ENCODE data around the gene PSMB2.
"Not testable (repeated sequence)": the region's sequence is repeated elsewhere in the genome, so short reads cannot be mapped to it uniquely, and the experiment has no call there.

PSMB2 gene

DNA sequence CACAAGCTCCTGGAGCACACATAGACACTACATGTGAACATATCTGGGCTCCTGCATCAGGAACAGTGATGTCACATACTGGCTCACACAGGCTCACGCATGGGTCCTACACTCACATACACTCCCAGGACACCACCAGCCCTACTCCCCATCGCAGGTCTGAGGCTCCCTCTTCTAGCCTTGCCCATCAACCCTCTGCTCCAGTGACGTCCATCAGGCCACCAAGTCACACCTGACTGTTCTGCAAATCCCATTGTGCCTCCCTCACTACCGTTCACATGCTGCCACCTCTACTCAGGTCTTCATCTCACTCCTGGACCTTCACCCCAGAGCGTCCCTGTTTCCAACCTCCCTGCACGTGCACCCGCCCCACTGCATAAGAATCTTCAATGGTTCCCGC, 50.1 kb downstream of the PSMB2 start:
- no peak for DNase-seq

DNA sequence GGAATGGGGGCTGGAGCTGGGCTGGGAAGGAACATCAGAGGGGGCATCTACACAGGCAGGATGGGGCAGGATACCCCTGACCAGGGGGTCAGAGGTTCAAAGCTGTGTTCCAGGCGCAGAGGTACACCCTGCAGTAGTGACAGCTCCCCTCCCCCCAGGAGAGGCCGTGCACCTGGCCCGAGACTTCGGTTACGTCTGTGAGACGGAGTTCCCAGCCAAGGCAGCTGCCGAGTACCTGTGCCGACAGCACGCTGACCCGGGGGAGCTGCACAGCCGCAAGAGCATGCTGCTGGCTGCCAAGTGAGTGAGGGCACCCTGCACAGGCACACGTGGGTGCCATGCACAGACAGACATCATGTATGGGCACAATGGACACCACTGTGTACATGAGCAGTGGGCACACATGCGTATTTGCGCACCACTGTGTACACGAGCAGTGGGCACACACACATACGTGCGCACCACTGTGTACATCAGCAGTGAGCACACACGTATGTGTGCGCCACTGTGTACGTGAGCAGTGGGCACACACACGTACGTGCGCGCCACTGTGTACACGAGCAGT, 50.8 kb downstream of the PSMB2 start:
- no peak for DNase-seq

DNA sequence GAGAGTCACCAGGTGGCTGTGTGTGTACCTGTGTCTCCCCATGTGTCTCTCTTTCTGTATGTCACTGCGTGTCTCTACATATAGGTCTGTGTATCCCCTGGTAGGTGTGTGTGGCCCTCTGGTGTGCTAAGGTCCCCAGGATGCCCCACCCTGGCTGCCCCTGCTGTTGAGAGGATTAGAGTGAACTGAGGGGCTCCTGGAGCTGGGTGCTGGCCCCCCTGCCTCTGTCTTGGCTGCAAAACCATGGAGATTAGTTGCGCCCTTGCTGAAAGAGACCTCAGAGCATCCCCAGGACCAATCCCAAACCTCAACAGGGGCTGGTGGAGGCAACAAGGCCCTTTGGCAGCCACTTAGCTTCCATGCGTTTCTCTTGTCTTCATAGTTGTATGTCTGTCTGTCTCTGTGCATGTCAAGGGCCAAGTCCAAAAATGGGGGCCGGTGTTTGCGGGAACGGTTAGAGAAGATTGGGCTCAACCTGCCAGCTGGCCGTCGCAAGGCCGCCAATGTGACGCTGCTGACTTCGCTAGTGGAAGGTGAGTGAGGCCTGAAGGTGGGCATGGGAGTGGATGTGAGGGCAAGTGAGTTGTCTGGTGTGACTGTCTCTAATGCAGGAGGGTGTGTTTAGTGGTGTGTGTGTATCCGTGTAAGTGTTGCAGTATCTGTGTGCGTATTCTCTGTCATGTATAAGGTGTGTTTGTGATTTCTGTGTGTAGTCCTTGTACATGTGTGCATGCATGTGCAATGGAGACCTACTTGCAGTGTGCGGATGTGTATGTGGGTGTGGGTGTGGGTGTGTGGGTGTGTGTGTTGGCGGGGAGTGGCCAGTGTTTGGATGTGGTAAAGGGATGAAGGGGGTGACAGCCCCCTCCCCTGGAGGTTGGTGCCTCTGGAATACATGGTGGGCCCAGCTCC, 51.6 kb downstream of the PSMB2 start:
- DNase-seq: no peak

DNA sequence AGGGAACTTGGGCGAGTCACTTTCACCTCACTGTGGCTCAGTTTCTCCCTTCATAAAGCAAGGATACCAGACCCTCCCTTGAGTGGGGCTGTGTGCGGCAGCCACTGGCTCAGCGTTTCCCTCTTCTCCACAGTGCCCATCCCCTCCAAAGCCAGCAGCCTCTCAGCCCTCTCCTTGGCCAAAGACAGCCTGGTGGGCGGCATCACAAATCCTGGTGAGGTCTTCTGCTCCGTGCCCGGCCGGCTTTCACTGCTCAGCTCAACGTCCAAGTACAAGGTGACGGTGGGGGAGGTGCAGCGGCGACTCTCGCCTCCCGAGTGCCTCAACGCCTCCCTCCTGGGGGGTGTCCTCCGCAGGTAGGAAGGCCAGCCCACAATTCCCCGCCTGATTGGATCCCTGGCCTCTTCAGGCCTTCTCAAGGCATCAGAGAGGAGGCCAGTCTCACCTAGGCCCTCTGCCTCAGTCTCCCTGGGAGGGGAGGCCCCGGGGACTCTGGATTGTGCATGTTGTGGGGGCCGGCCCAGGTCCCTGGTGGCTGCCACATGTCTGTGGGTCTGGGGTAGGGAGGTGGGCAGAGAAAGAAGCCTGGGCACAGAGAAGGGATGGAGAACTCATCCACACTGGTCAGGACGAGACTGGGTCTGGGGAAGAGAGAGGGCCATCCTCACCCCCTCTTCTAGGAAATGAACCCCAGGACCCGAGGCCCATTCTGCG, 53.0 kb downstream of the PSMB2 start:
- no peak for DNase-seq

- DNase-seq: no peak
Observed at GRCh38 chr1:35587736-35588135, 53.6 kb downstream of the PSMB2 start.

DNA sequence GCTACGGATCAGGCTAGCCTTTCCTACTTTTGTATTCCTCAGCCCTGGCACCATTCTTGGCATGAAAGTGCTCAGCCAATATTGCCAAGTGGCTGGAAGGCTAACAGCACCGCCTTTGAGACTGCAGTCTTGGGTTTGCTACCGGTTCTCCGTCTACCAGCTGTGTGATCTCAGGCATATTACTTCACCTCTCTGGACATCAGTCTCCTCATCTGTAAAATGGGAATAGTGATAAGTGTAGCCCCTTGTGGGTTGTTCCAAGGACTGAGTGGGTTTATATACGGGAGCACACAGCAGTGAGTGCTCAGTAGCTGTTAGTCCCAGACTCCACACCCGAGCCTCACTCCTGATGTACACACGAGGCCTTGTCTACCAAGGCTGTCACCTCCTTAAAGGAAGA, 54.5 kb downstream of the PSMB2 start:
- DNase-seq: no peak

DNA sequence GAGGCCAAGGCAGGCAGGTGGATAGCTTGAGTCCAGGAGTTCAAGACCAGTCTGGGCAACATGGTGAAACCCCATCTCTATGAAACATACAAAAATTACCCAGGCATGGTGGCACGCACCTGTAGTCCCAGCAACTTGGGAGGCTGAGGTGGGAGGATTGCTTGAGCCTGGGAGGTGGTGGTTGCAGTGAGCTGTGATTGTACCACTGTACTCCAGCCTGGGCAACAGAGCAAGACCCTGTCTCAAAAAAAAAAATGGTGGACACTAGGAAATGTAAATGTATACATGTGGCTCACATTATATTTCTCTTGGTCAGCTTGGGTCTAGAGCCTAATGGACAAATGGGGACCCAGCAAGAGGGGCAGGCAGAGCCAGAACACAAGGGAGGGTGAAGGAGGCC, 55.5 kb downstream of the PSMB2 start:
- DNase-seq: not testable (repeated sequence)

DNA sequence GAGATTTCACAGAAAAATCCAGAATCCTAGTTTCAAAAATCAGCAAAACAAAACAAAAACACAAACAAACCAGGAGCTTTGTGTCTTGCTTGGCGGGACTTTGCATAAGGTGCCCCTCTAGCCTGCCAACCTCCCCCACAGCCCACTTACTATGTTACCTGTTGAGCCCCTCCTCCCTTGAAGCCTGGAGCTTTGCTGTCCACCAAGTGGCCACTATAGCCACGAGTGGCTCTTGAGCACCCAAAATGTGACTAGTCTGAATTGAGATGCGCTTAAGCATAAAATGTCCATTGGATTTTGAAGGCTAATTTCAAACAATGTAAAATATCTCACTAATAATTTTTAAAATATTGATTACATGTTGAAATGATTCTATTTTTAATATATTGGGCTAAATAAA, 56.0 kb downstream of the PSMB2 start:
- DNase-seq: no peak

- not testable (repeated sequence) for DNase-seq
Observed at GRCh38 chr1:35581621-35582020, 59.7 kb downstream of the PSMB2 start.

DNA sequence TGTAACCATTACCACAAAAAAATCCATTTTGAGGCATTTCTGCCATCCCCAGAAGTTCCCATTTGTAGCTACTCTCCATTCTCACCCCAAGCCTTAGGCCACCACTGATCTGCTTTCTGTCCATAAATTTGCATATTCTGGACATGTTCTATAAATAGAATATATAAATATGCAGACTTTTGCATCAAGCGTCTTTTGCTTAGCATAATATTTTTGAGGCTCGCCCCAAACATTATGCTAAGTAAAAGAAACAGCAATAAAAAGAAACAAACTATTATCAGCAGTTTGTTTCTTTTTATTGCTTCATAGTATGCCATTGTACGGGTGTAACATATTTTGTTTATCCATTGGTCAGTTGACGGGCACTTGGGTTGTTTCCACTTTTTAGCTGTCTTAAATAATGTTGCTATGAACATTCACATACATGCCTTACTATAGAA, 60.4 kb downstream of the PSMB2 start:
- no peak for DNase-seq

DNA sequence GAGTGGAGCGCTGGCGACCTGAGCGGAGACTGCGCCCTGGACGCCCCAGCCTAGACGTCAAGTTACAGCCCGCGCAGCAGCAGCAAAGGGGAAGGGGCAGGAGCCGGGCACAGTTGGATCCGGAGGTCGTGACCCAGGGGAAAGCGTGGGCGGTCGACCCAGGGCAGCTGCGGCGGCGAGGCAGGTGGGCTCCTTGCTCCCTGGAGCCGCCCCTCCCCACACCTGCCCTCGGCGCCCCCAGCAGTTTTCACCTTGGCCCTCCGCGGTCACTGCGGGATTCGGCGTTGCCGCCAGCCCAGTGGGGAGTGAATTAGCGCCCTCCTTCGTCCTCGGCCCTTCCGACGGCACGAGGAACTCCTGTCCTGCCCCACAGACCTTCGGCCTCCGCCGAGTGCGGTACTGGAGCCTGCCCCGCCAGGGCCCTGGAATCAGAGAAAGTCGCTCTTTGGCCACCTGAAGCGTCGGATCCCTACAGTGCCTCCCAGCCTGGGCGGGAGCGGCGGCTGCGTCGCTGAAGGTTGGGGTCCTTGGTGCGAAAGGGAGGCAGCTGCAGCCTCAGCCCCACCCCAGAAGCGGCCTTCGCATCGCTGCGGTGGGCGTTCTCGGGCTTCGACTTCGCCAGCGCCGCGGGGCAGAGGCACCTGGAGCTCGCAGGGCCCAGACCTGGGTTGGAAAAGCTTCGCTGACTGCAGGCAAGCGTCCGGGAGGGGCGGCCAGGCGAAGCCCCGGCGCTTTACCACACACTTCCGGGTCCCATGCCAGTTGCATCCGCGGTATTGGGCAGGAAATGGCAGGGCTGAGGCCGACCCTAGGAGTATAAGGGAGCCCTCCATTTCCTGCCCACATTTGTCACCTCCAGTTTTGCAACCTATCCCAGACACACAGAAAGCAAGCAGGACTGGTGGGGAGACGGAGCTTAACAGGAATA, 64.0 kb downstream of the PSMB2 start:
- peak; percentile 79 for DNase-seq

GRCh38 chr1:35576766-35577070, 64.6 kb downstream of the PSMB2 start:
- DNase-seq: not testable (repeated sequence)

DNA sequence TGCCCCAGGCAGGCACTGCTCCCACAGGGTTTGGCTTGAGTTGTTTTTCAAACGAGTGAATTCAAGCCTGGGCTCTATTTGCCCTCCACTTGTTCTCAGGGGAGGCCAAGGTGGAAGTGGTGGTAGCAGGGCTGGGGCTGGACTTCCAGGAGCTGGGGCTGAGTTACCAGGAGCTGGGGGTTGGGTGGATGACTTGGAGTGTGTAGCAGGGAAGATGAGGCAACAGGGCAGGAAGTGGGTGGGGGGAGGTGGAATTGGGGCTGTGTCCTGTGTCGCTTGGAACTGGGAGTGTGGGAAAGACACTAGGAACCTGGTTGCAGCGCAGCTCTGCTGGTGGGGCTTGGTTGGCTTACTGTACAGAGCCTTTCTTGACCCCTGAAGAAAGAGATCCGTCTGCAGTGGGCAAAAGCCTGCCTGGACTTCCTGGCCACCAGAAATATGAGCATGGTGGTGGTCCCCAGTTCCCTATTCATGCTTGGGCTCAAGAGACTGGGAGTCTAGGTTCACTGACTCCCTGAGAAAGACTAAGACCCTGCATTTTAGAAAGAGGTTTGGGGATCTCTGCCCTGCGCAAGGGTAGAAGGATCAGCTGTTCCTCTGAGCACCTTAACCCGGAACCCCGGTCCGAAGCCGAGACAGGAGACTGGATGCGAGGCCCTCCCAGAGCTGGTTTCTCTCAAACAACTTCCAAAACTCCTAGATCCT, 65.1 kb downstream of the PSMB2 start:
- no peak for DNase-seq

GRCh38 chr1:35575416-35575958, 65.8 kb downstream of the PSMB2 start:
- no peak for DNase-seq

DNA sequence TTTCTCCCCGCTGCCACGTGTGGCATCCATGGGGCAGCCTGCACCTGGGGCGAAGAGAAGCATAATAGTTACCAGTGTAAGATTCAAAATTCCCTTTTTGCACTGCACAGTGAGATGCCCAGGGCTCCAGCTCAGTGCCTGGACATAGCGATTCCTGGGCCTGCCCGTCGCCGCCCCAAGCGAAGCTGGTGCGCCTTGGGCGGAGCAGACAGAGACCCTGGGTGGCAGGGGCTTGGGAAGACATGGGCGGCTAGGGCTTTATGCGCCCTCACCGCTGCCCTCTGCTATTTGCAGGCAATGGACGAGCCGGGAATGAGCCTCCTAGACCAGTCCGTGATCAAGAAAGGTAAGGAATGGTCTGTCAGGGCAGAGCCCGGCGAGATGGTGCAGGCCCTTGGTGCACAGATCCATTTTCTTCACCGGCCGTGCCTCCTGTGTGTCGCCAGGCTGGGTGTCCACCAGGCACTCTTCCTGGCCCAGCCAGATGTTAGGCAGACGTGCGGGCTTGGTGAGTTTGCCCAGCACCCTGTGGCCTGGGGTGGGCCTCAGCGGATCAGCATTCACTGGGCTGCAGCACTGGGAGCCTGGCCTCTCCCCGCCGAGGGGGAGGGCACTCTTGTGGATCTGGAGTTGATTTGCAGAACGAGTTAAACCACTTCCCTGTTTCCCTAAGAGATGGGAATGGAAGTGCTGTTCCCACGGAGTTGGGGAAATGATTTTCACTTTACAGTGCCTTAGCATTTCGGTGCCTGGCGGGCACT, 66.5 kb downstream of the PSMB2 start:
- no peak for DNase-seq

GRCh38 chr1:35574125-35574654, 67.1 kb downstream of the PSMB2 start:
- no peak for DNase-seq

DNA sequence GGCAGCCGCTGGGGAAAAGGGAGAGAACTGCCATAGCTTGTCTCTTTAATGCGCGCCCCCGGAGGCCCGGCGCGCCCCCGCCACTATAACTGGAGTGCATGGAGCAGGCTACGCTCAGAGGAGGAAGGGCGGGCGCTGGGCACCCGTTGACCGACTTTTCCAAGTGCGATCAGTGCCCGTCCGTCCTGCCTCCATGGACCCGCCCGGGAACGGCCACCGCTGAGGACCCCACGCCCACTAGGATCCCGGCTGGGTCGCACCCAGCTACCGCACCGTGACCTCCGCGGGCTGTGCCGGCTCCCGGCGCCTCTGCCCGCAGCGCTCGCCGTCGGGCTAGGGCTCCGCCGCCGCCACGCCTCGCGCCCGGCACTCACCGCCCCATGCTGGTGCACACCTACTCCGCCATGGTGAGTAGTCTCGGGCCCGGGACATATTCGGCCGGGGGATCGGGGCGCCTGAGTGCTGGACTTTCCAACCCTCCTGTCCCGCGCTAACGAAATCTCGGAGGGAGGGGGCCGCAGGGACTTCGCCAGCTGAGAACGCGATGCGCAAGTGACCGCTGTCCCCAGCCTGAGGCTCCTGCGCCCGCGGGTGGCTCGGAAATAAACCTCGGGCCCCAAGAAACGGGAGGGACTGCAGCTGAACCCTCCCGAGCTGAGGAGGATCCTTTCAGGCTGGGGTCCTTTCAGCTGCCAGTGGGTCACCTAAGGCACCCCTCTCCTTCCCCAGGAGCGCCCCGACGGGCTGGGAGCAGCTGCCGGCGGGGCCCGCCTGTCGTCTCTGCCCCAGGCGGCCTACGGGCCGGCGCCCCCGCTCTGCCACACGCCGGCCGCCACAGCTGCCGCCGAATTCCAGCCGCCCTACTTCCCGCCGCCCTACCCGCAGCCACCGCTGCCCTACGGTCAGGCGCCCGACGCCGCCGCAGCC, 67.9 kb downstream of the PSMB2 start, which contains the start of gene TFAP2E:
Gene TFAP2E, plus strand, starts transcription at position 117 of the 927 bp plus-strand sequence. Its CDS starts 264 bp downstream, at position 381.
- no peak for DNase-seq

GRCh38 chr1:35572296-35572695, 69.0 kb downstream of the PSMB2 start:
- no peak for DNase-seq

DNA sequence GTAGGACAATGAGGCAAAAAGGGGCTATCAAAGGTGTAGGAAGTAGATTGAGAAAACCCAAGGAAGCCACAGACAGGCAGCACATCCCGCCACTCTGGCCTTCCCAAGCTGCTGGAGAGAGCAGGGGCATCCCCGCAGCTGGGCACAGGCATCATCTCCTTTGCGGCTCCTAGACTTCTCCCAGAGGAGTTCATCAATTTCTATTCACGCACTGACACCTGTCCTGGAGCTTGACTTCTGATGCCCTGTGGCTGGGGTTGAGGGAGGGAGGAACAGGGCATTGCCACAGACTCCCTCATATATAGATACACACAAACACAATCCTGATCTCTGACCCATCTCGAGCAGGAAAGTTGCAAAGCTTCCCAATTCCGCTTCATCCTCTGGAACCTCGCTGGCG, 70.1 kb downstream of the PSMB2 start:
- no peak for DNase-seq
